NK-92 (cell line): ENCODE data around the gene QRSL1.
A peak's percentile ranks its signal among the peaks of the same experiment; 100 is the strongest.
"Not testable (repeated sequence)": the region's sequence is repeated elsewhere in the genome, so short reads cannot be mapped to it uniquely, and the experiment has no call there.

Source experiments
- DNase-seq: peaks from one replicate; lab custom pipeline; 2025; ENCODE audit not compliant: unreplicated experiment; lab: John Stamatoyannopoulos, UW

The QRSL1 gene, protein sequence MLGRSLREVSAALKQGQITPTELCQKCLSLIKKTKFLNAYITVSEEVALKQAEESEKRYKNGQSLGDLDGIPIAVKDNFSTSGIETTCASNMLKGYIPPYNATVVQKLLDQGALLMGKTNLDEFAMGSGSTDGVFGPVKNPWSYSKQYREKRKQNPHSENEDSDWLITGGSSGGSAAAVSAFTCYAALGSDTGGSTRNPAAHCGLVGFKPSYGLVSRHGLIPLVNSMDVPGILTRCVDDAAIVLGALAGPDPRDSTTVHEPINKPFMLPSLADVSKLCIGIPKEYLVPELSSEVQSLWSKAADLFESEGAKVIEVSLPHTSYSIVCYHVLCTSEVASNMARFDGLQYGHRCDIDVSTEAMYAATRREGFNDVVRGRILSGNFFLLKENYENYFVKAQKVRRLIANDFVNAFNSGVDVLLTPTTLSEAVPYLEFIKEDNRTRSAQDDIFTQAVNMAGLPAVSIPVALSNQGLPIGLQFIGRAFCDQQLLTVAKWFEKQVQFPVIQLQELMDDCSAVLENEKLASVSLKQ

GRCh38 chr6:106629103-106629858 is at the start of gene QRSL1, which contains the start of gene RTN4IP1:
Gene QRSL1 (plus strand): TSS chr6:106629578. CDS start chr6:106629682, 104 bp downstream.
Gene RTN4IP1 (minus strand): TSS chr6:106629498. CDS start chr6:106629021, 477 bp downstream.
- DNase-seq: peak; percentile 31

DNA sequence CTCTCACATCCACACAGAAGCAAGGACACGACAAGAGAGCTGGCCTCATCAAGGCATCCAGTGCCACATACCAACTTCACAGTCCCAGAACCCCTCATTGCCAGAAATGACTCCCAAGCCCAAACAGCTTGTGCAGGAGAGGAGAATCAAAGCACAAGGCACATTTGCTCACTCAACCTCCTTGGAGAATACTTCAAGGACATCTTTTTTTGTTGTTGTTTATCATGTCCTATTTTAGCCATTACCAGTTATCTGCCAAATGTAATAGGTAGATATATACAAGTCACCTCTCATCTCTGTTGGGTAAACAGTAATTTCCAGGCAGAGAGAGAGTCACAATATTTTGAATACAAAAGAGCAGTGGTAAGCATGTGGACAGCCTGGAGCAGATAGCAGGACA is 47.9 kb upstream of the QRSL1 start:
- no peak for DNase-seq

- DNase-seq: no peak
Observed at GRCh38 chr6:106586815-106587415, 42.5 kb upstream of the QRSL1 start.

- not testable (repeated sequence) for DNase-seq
Observed at GRCh38 chr6:106588937-106589336, 40.4 kb upstream of the QRSL1 start.

GRCh38 chr6:106591111-106591825 is 38.1 kb upstream of the QRSL1 start:
- DNase-seq: no peak

GRCh38 chr6:106599440-106599839 is 29.9 kb upstream of the QRSL1 start:
- no peak for DNase-seq

GRCh38 chr6:106600329-106600728 is 29.0 kb upstream of the QRSL1 start:
- no peak for DNase-seq

GRCh38 chr6:106608080-106608668 is 21.2 kb upstream of the QRSL1 start:
- DNase-seq: no peak

- DNase-seq: no peak
Observed at GRCh38 chr6:106609699-106610098, 19.7 kb upstream of the QRSL1 start.

DNA sequence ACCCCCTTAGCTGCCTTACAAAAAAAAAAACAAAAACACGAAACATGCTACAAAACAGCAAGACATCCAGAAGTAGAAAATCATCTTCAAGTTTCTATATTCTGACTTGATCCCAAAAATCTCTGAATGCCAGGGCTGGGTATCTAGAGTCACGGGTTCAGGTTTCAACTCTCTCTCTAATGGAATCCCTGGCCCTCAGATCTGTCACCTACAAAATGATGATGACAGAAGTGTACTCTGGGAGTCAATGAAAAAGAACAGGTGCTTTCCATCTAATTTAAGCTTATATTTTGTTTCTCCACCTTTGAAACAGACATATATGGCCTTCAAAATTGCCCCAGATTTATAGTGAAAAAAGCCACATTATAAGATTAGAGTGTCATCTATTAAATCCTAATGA is 18.3 kb upstream of the QRSL1 start:
- DNase-seq: no peak

DNA sequence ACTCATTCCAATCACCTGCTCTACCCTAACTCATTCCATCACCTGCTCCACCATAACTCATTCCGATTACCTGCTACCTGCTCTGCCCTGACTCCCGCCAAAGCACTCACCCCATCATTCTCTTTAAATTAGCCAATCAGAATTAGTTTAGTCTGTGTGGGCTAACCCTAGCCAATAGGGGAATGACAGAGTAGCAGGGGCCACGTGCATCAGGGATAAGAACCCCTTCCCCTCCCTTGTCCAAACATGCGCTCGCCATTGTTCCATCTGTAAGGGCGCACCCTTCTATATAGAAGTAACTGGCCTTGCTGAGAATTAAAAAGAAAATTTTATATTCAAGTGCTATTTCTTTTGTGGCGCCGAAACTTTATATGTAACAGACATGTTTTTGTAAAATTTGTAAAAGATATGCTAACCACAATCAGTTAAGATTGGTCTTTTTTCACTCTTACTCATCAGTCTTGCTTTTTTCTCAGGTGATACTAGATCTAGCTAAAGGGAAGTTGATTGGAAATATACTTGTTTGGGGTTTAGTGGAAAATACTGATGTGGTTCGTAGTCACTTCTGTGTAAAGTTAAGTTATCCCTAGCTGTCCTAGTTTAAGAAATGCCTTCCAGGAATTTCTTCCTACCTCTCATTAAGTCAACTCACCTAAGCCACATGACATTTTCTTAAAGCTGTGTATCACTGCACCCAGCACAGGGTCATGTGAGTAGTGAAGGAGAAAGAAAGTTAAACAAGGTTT is 16.5 kb upstream of the QRSL1 start:
- DNase-seq: no peak

DNA sequence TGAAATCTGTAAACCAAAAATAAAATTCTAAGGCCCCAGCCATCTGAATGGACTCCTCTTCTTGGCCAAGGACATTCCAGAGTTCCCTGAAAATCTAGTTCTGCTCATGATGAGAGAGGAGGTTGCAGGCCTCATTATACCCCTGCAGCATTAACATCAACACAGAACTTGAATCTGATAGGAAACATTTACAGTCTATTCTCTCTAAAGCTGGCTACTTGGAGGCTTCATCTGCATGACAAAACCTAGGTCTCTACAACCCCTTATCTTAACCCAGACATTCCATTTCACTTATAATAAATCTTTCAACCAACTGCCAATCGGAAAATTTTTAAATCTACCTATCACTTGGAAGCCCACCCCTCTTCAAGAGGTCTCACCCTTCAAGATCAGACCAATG is 15.8 kb upstream of the QRSL1 start:
- no peak for DNase-seq

- no peak for DNase-seq
Observed at GRCh38 chr6:106614166-106614565, 15.2 kb upstream of the QRSL1 start.

- no peak for DNase-seq
Observed at GRCh38 chr6:106614592-106615257, 14.7 kb upstream of the QRSL1 start.

GRCh38 chr6:106617302-106617701 is 12.1 kb upstream of the QRSL1 start:
- DNase-seq: no peak

DNA sequence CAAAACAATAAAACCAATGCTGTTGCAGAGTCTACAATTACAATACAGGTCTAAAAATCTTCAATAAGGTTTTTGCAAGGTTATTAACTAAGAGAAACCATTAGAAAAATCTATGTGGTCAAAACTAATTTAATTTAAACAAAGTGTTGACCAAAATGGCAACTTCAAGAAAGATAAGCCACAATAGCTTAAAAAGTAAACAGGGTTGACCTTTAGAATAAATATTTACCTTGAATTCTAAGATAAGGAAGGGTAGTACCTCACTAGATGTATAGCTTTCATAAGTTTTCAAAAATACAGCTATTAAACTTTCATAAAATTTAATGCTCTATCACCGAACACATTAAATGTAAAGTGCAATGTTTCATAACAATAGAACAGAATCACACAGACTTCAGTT is 11.5 kb upstream of the QRSL1 start:
- no peak for DNase-seq

DNA sequence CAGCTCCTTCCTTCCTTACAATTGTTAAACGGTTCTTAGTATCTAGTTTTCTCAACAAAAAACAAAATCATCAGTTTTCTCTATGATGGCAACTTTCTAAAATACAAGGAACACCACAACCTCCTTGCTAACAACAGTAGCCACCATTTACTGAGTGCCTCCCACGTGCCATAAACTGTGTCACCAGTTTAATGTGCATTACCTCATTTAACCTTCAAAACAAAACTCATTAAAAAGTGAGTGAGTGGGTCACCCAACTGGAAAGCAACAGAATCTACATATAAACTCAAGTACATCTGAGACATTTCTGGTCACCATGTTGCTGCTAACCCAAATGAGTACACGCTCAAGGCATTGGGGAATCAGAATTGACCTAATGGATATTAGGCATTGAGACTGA is 11.1 kb upstream of the QRSL1 start:
- no peak for DNase-seq

GRCh38 chr6:106619223-106619622 is 10.2 kb upstream of the QRSL1 start:
- DNase-seq: no peak

GRCh38 chr6:106620931-106621672 is 8.3 kb upstream of the QRSL1 start:
- DNase-seq: no peak
